Measurements from ENCODE around the gene MOV10L1.
"Not testable (repeated sequence)": the region's sequence is repeated elsewhere in the genome, so short reads cannot be mapped to it uniquely, and the experiment has no call there.

MOV10L1 gene

DNA sequence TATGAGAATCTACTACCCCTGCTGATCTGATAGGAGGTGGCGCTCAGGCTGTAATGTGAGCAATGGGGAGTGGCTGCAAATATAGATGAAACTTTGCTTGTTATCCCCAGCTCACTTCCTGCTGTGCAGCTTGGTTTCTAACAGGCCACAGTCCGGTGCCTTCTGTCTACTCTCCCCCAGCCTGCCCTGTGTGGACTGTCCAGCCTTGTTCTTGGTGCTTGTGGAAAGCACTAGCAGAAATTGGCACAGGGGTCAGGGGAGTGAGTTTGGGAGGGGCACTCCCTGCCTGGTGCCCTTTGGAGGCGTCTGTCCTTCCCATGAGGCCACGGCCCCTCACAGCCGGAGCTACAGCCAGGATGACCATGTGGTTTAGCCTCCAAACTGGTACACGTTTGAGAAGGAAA is 14.3 kb downstream of the MOV10L1 start:
- no peak for DNase-seq (ENCODE audit: low read depth, low spot score)

DNA sequence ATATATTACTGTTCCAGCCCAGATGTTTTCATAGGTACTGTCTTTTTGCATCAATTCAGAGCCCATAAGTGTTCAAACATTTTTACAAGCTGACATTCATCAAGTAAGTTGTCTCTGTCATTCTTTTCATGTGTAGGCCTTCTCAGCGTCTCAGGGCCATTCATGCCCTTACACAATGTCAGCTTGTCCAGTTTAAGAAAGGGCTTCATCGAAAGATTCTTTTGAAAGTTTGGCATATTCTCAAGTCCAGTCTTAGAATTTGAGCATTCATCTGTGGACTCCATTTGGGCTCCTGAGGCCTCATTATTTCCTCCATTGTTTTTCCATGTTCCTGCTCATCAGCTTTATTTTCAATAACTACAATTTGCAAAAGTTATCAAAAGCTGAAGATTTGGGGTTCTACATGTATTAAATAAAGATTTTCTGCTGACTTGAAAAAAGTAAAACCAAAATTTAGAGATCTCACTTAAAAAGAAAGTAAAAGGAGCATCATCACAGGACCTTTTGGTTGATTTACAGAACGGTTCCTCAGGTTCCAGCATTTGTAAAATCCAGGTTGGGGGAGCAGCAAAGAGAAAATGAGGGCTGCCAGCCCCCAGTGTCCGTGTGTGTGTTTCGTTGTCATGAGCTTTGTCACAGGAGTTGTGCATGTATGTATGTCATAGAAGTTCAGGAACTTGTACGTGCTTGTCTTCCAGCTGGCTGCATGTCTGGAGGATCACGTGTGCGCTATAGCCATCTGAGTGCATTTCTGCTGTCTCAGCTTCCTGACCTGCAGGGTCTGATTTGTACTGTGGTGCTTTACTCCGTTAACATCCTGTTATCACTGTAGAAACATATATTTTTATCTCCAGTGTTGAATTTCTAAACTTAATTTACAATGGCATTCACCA is 15.6 kb downstream of the MOV10L1 start:
- no peak for DNase-seq (ENCODE audit: low read depth, low spot score)

DNA sequence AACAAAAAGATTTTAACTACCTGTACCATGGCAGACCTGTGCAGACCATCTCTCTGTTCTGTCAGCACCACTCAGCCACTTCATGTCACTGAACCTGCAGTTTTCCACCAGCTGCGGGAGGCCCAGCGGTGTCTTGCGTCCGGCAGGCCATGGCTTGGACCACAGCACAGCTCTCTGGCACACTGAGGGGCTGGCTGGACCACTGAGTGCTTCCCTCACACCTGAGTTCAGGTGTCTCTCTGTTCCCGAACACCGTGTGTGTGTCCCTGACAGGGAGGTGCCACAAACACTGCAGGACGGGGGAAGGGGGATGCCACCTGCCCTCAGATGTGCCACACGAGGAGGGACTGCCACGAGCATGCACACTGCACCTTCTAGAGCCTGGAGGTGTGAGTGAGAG is 17.7 kb downstream of the MOV10L1 start:
- DNase-seq (ENCODE audit: low read depth, low spot score) = no peak

DNA sequence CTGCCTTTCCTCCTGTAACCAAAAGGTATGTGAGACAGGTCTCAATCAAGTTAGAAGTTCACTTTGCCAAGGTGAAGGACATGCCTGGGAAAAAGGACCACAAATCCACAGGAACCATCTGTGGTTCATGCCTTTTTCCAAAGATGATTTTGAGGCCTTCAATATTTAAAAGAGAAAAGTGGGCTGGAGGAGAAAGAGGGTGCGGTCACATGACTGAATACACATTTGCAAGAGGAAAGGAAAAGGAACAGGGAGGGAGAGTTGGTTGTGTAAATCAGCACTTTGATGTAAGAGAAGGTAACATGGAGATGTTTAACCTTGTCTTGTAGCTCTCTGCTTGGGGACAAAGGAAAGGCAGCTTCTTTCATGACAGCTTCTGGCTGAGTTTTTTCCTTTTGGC is 21.2 kb downstream of the MOV10L1 start:
- DNase-seq (ENCODE audit: low read depth, low spot score) = no peak

DNA sequence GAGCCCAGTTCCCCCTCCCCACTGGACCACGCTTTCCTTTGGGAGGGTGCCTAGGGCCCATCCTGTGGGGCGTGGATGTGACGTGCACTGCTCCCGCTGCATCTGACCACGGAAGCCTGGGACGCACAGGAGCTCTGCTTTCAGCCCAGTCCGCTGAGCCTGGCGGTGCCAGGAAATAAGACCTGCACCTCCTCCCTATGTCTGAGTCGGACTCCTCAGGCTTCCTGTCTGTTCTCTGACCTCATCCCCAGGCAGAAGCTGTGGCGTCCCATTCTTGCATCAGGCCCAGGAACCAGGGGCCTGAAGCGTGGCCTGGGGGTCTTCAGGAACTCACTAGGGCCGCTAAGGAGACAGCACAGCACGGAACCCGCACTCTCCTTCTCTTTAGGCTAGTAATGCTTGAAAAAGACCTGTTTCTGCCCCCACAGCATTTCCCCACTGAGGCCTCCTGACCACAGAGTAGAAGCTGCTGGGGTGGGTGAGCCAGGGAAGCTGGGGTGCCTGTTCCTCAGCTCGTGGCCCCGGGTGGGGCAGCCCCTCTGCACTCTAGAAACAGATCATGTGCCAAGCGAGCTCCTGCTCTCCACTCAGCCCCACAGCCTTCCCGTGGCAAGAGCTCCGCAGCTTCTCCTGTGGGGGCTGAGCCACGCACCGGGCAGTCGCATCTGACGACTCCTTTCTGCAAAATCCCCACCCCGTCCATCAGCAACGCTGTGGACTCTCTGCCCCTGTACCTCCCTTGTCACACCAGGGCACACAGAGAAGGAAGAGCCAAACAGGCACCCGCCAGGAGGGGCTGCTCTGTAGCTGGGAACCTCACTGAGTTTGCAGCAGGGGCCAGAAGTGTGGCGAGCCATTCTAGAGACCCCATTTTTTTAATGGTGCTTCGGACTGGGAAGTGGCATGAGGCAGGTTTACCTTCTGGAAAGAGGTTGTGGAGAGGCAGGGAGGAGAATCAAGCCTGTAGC is 22.6 kb downstream of the MOV10L1 start:
- no peak for DNase-seq (ENCODE audit: low read depth, low spot score)

DNA sequence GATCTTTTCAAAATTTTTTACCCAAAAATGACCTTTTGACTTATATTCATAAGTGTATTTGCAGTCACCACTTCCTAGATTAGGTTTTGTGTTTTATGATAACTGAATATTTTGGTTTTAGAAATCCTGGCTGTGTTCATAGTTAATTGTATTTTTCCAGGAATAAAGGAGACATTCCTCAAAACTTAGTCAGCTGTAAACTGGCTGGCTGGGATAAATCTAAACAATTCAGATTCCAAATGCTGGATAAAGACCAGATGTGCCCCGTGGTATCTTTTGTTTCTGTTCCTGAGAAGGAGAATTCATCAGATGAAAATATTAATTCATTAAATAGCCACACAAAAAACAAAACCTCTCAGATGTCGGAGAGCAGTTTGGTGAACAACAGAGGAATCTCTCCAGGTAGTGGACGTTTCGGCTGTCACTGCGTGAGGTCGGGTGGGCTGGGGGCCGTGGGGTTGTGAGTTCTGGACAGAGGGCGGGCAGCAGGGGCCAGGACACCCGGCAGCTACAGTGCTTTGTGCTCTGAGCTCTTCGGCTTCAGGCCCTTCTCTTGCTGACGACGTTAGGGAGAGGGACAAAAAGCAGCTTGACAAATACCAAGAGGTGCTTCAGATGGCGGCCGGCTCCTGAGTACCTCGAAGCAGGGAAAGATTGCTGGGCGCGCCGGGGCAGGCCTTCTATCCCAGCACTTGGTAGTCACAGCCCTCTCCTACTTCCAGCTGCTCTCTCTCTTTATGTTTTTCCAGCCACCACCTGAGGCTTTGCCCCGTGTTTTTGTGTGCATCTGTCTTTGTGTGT is 24.6 kb downstream of the MOV10L1 start:
- no peak for DNase-seq (ENCODE audit: low read depth, low spot score)

DNA sequence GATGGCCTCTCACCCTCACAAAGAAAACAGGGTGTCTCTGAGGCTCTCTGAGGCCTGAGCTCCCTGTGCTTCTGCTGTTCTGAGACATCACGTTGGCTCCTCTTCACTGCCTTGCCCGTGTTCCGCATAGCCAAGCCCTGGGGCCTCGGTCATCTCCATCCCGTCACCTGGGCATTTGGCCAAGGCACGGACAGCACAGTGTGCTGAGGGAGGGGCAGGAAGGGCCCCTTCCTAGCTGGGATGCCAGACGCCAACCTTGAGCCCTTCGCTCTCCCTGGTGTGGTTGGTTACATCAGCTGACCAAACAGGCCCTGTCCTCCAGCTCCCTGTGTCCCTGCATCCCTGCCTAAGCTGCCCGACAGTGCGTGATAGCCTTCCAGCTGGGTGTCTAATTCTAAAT is 25.9 kb downstream of the MOV10L1 start:
- no peak for DNase-seq (ENCODE audit: low read depth, low spot score)

DNA sequence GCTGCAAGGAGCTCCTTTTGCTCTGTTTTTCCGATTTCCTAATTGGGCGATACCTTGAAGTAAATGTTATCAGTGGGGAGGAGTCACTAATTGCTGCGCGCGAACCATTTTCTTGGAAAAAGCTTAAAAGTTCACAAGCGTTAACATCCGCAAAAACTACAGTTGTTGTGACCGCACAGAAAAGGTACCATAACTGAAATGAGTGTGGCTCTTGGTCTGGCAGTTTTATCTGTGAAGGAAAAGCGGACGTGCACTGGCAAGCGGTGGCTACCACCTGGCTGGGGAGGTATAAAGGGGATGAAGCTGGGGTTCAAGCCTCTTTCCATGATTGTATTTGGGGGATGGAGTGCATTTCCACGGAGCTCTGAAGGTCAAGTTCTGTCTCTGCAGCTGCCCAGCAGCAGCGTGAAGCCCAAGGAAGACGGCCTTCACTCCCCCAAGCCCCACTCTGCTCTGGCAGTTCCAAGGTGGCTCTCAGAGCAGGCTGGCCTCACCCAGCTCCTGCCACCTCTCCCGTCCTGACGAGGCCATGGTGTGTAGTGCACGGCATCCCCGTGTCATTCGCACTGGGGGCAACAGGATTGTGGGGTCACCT is 27.5 kb downstream of the MOV10L1 start:
- DNase-seq (ENCODE audit: low read depth, low spot score) = no peak

DNA sequence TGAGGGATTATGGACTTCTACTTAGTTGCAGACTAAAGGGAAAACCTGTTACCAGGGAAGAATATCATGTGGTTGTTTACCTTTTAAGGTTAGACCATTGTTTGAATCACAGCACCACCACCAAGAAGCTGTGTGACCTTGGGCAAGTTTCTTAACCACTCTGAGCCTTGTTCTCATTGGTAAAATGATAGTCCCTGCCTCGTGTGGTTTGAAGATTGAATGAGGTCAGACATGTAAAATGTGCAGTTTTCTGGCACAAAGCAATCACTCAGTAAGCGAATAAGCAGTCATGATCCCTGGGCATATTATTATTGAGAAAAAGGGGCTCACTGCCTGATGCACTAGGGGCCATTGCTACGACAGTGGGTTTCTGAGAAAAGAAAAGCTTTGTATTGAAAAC is 28.3 kb downstream of the MOV10L1 start:
- DNase-seq (ENCODE audit: low read depth, low spot score) = no peak

DNA sequence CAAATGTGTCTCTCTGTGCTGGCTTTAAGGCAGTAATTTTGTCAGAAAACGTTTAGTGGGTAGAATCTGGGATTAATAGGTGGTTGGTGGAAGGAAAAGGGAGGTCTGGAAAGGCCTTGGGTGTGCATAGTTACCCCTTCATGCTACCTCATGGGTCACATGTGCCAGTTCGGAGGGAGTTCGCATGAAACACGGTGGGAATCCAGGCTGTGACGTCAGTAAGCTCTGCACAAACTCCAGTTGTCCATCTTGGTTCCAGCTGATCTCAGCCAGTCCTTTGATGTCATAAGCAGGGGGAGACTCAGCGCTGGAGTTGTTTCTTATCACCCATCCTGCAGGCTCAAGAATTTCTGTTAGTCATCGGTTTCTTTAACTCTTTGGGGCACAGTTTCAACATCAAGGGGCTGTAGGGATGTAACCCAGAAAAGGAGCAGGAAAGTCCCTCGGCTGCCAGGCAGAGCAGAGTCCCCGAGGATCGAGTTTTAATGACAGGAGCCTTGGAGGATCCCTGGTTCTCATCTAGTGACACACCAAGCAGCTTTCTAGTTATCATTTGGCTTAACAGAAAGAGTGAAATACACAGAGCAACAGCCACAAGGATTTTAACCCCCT is 28.9 kb downstream of the MOV10L1 start:
- no peak for DNase-seq (ENCODE audit: low read depth, low spot score)

DNA sequence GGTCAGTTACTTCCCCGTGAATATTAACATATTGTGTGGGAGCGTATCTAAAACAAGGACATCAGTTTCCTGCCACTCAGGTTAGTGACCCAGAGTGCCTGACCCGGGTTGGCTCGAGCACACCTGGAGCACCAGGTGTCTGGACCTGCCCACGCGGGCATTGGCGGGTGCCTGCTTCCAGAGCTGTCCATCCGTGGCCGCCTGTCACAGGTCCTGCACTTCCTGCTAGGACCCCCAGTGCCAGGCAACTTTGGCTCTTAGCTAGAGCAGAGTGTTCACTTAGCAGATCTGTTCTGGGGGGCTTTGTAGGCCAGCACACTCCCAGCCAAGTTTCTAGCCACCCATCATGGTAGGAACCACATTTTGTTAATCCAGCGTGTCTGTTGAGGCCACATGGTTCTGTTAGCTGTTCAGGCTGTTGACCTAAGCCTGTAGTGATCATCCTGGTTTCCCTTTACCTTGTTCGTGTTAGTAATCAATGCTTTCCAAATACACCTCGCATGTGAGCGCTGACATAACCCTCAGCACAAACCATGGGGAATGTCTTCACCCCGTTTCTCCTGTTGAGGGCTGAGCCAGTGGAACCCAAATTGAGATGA is 29.5 kb downstream of the MOV10L1 start:
- no peak for DNase-seq (ENCODE audit: low read depth, low spot score)

DNA sequence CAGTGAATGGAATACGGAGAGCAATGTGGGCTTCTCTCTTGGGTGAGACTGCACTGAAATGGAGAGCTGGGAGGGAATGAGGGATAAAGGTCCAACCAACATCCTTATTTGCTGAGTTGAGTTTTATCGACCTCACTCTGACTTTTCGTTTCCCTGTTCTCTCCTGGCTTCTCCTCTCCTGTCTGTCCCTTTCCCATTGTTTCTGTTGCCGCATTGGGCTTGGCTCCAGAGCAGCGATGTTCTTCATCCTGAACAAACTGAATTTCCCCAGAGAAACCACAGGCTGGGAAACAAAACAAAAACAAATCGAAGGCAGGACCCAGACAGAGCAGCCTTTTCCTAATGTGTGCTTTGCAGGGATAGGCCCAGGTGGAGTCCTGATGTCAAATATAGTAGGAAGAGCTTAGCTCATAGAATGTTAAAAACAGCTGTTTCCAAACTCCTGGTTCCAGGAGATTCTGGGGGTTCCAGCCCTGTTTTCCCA is 30.0 kb downstream of the MOV10L1 start:
- no peak for DNase-seq (ENCODE audit: low read depth, low spot score)

DNA sequence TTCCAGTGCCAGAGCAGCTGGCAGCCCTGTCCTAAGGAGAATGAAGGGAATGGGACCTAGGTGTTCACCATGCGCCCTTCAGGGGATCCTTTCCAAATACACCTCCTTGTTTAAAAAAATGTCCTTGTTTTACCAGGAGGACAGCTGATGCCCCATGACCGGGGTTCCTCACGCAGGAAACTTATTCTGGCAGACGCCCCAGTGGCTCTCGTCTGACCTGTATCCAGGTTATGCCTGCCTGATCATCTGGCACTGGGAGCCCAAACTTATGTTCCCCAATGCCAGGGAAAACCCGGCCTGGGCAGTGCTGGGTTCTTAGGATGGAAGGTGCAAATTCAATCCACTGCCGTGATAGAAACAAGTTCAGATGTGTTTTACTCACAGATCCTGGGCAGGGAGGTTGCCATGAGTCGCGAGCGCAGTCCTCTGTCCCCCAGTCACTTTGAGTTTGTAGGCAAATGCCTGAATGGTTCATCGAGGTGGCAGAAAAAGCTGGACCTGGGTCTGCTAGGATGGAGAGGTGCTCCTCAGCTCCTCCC is 31.5 kb downstream of the MOV10L1 start:
- no peak for DNase-seq (ENCODE audit: low read depth, low spot score)

DNA sequence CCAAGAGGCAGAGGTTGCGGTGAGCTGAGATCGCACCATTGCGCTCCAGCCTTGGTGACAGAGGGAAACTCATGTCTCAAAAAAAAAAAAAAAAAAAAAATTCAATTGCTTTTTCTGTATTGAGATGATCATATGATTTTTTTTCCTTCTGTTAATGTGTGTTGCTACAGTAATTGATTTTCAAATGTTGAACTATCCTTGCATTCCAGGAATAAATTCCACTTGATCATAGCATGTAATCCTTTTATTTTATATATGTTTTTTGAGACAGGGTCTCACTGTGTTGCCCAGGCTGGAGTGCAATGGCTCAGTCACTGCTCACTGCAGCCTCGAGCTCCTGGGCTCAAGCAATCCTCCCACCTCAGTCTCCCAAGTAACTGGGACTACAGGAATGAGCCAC is 33.3 kb downstream of the MOV10L1 start:
- DNase-seq (ENCODE audit: low read depth, low spot score) = no peak

DNA sequence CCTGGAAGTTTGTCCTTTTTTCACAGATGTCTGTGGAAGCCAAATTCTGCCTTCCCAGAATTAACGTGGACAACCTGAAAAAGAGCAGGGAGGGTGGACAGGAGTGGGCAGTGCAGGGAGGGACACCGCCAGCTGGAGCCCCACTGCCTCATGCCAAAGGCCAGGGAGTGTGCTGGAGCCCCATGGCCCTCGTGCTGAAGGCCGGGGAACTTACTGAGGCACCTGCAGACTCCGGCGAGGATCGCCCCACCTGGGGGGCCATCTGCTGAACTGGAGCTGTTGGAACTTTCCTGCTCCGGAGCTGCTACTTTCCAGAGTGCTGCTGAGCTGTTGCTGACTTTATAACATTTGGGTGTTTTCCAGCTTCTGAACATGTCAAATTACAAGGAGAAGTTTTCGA is 35.2 kb downstream of the MOV10L1 start:
- no peak for DNase-seq (ENCODE audit: low read depth, low spot score)

DNA sequence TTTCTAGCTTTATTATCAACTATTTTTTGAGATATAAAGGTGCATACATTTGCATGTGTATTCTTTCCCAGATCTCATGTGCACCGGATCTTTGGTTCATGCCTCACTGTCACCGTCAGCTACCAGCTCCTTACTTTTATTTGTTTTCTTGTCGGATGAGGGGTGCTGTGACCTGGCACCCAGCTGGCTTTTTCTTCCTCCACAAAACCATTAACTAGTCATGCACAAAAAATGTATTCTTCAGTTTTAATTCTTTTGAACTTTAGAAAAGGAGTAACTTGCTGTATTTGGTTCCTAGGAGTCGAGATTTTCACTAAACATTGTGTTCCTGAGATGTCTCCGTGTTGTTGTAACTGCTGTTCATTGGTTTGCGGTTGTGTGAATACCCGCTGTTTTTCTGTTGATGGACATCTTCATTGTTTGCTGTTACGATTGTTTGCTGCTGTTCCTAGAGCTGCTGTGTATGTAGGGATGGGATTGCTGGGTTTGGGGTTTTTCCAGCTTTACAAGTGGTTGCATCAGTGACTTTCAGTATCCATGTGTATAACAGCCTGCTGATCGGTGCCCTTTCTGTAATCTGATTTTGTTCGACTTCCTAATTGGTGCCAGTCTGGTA is 39.4 kb downstream of the MOV10L1 start:
- DNase-seq (ENCODE audit: low read depth, low spot score) = no peak

DNA sequence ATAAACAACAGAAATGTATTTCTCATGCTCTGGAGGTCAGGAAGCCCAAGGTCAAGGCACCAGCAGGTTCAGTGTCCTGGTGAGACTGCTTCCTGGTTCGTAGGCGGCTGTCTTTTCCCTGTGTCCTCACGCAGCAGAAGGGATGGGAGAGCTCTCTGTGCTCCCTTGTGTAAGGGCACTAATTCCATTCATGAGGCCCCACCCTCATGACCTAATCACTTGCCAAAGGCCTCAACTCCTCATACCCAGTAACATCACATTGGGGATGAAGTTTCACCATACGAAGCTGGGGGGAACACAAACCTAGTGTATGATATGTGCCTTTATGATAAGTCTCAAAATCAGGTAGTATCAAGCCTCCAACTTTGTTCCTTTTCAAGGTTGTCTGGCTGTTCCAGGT is 42.1 kb downstream of the MOV10L1 start:
- DNase-seq (ENCODE audit: low read depth, low spot score) = no peak

DNA sequence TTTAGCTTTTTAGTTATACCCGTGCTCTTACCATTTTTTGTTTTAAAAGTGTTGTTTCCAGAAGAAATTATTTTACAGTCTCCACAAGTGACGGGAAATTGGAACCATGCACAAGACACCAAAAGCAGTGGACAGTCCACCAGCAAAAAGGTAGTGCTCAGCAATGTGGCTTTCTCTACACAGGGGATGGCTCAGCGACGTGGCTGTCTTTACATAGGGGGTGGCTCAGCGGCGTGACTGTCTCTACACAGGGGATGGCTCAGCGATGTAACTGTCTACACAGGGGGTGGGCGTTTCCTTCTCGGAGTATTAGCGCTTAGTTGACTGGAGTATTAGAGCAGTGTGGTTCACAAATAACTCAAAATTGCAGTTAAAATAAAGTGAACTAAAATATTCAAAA is 44.7 kb downstream of the MOV10L1 start:
- no peak for DNase-seq (ENCODE audit: low read depth, low spot score)

DNA sequence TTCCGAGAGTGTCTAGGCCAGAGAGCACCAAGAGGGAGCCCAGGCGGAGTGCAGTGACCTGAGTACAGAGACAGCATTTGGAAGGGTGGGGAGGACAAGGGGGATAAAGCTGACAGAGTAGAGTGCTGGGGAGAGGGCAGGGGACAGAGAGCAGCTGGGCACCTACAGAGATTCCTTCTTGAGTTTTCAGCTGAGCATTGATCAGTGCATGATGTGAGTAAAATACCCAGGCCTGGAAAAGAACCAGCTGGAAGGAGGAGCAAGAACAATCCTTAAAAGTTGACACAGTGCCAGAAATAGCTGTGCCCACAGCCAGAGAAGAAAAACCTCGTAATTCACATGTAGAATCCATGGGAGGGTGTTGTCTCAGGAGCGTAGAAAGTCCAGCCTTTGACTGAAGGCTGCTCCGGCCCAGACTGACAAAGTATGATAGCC is 46.8 kb downstream of the MOV10L1 start:
- no peak for DNase-seq (ENCODE audit: low read depth, low spot score)

DNA sequence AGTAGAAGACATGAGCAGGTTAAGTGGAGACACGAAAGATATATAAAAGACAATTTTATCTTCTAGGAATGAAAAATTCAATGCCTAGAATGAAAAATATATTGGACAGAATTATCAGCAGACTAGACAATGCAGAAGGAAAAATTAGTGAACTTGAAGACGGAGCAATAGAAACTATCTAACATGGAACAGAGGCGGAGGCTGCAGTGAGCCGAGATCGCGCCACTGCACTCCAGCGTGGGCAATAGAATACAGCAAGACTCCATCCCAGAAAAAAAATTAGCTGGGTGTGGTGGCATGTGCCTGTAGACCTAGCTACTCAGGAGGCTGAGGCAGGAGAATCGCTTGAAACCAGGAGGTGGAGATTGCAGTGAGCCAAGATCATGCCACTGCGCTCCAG is 47.5 kb downstream of the MOV10L1 start:
- not testable (repeated sequence) for DNase-seq (ENCODE audit: low read depth, low spot score)
